Measurements from ENCODE around the gene FBXO28. TPM values are rescaled to one million over a fixed set of nuclear protein-coding genes. Genes with fewer than 3 reads are reported as not detected.

Gene FBXO28
- total and polyA plus RNA-seq, 2 experiments from 2014 or later: 17.1 to 26.6 TPM

DNA sequence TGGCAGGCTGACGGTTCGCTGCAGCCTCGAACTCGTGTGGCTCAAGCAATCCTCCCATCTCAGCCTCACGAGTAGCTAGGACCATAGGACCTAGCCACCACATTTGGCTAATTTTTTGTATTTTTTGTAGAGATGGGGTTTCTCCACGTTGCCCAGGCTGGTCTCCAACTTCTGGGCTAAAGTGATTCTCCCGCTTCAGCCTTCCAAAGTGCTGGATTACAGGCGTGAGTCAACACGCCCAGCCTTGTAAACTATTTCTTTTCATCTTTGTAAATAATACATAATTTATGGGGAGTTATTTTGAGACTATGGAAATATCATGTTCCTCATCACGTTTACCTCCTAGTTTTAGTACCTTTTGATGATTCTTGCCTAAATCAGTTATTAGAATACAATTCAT lies 906 bp upstream of the FBXO28 start:
- no peak overlapping the region for H2AFZ ChIP-seq
- DNase-seq (ENCODE audit: low spot score): no peak
- H3K4me2 ChIP-seq: no peak overlapping the region
- H3K9me2 ChIP-seq (replicated peaks; ENCODE audit: insufficient read depth): no peaks in the 10 kb centered on the region
- H3K4me3 ChIP-seq: no peak overlapping the region
- H3K4me1 ChIP-seq (ENCODE audit: insufficient read depth): peaks cover 12% of the 10 kb centered on the region
- no peaks in the 10 kb centered on the region for H3K27me3 ChIP-seq
- TF ChIP-seq EZH2phosphoT487 (IDR thresholded peaks at IDR 0.05; ENCODE audit: low read depth, severe bottlenecking, unreplicated experiment) (no peak), EZH2 (IDR thresholded peaks at IDR 0.05; ENCODE audit: borderline replicate concordance) (no peak), CTCF (IDR thresholded peaks at IDR 0.05; ENCODE audit: poor library complexity) (no peak)
- H3K27ac ChIP-seq: no peak overlapping the region
- peaks cover 8% of the 10 kb centered on the region for H4K20me1 ChIP-seq (ENCODE audit: insufficient read depth, poor library complexity, severe bottlenecking)
- 77% methylated on average over 10 of the region's 10 CpGs for WGBS (ENCODE audit: low lambda C conversion rate, missing lambda C conversion rate)
- peaks cover 38% of the 10 kb centered on the region for H3K79me2 ChIP-seq
- H3K36me3 ChIP-seq (replicated peaks; ENCODE audit: insufficient read depth, low read depth): no peaks in the 10 kb centered on the region
- H3K9me3 ChIP-seq (ENCODE audit: low read depth): no peaks in the 10 kb centered on the region

DNA sequence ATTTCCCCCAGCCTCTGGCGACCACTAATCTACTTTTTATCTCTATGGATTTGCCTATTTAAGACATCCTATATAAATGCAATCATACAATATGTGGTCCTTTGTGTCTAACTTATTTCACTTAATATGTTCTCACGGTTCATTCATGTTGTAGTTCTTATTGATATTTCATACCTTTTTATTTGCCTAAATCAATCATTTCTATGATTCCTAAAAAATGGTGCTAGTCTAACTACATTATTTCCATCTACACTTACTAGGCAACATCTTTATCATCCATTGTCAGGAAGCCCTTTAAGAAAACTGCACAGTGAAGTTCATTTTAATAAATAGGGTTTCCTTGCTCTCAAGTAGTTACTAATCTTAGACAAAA lies 380 bp upstream of the FBXO28 start:
- TF ChIP-seq CTCF (IDR thresholded peaks at IDR 0.05; ENCODE audit: poor library complexity) (no peak), EZH2phosphoT487 (IDR thresholded peaks at IDR 0.05; ENCODE audit: low read depth, severe bottlenecking, unreplicated experiment) (no peak), EZH2 (IDR thresholded peaks at IDR 0.05; ENCODE audit: borderline replicate concordance) (no peak)
- Histone ChIP-seq H3K4me1 (ENCODE audit: insufficient read depth) (peaks cover 12% of the 10 kb centered on the region), H2AFZ (peak overlapping the region; percentile 80), H3K36me3 (replicated peaks; ENCODE audit: insufficient read depth, low read depth) (no peaks in the 10 kb centered on the region), H3K79me2 (peaks cover 44% of the 10 kb centered on the region), H3K27me3 (no peaks in the 10 kb centered on the region), H4K20me1 (ENCODE audit: insufficient read depth, poor library complexity, severe bottlenecking) (peaks cover 13% of the 10 kb centered on the region), H3K4me2 (peak overlapping the region; percentile 72), H3K27ac (peak overlapping the region; percentile 96), H3K4me3 (no peak overlapping the region), H3K9me3 (ENCODE audit: low read depth) (no peaks in the 10 kb centered on the region), H3K9me2 (replicated peaks; ENCODE audit: insufficient read depth) (no peaks in the 10 kb centered on the region)
- 72% methylated on average over 2 of the region's 2 CpGs for WGBS (ENCODE audit: low lambda C conversion rate, missing lambda C conversion rate)
- no peak for DNase-seq (ENCODE audit: low spot score)

GRCh38 chr1:224114787-224115175 lies 870 bp downstream of the FBXO28 start:
- Histone ChIP-seq H3K4me1 (ENCODE audit: insufficient read depth) (peaks cover 12% of the 10 kb centered on the region), H4K20me1 (ENCODE audit: insufficient read depth, poor library complexity, severe bottlenecking) (peaks cover 23% of the 10 kb centered on the region), H3K9me2 (replicated peaks; ENCODE audit: insufficient read depth) (no peaks in the 10 kb centered on the region), H3K4me2 (peak overlapping the region; percentile 91), H3K4me3 (peak overlapping the region; percentile 95), H3K27me3 (no peaks in the 10 kb centered on the region), H3K79me2 (peaks cover 54% of the 10 kb centered on the region), H3K9me3 (ENCODE audit: low read depth) (no peaks in the 10 kb centered on the region), H2AFZ (peak overlapping the region; percentile 77), H3K27ac (peak overlapping the region; percentile 96), H3K36me3 (replicated peaks; ENCODE audit: insufficient read depth, low read depth) (no peaks in the 10 kb centered on the region)
- peak; percentile 10 for DNase-seq (ENCODE audit: low spot score)
- WGBS (ENCODE audit: low lambda C conversion rate, missing lambda C conversion rate): 3% methylated on average over 11 of the region's 11 CpGs
- TF ChIP-seq CTCF (IDR thresholded peaks at IDR 0.05; ENCODE audit: poor library complexity) (no peak), EZH2phosphoT487 (IDR thresholded peaks at IDR 0.05; ENCODE audit: low read depth, severe bottlenecking, unreplicated experiment) (no peak), EZH2 (IDR thresholded peaks at IDR 0.05; ENCODE audit: borderline replicate concordance) (no peak)

DNA sequence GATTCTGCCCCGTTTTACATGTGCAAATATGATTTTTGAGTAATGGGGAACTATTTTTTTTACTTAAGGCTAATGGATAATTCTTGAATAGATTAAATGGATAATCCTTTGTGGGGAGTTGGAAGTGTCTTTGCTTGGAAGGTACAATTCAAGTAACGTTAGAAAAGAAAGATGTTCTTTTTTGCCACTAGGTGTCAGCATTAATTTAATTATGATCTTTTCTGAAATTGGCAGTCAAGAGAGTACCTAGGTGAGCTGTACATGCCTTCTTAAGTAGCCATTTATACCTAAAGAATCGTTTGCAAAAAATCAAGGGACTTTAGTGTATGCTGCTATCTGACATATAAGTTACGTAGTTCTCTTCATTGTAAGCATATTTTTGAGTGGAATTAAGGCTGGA lies 2.2 kb downstream of the FBXO28 start:
- Histone ChIP-seq H3K4me1 (ENCODE audit: insufficient read depth) (peaks cover 12% of the 10 kb centered on the region), H3K27me3 (no peaks in the 10 kb centered on the region), H3K4me2 (peak overlapping the region; percentile 91), H3K9me3 (ENCODE audit: low read depth) (no peaks in the 10 kb centered on the region), H3K36me3 (replicated peaks; ENCODE audit: insufficient read depth, low read depth) (no peaks in the 10 kb centered on the region), H3K9me2 (replicated peaks; ENCODE audit: insufficient read depth) (no peaks in the 10 kb centered on the region), H2AFZ (no peak overlapping the region), H4K20me1 (ENCODE audit: insufficient read depth, poor library complexity, severe bottlenecking) (peaks cover 35% of the 10 kb centered on the region), H3K79me2 (peaks cover 68% of the 10 kb centered on the region), H3K27ac (no peak overlapping the region), H3K4me3 (no peak overlapping the region)
- WGBS (ENCODE audit: low lambda C conversion rate, missing lambda C conversion rate): 28% methylated on average over 4 of the region's 4 CpGs
- peak; percentile 46 for DNase-seq (ENCODE audit: low spot score)
- TF ChIP-seq EZH2phosphoT487 (IDR thresholded peaks at IDR 0.05; ENCODE audit: low read depth, severe bottlenecking, unreplicated experiment): no peak
- peak; percentile 61 for TF ChIP-seq CTCF (IDR thresholded peaks at IDR 0.05; ENCODE audit: poor library complexity)

Measured in hepatocyte (in vitro differentiated cells).